ENCODE measurements around the gene CDC42BPG.

DNA sequence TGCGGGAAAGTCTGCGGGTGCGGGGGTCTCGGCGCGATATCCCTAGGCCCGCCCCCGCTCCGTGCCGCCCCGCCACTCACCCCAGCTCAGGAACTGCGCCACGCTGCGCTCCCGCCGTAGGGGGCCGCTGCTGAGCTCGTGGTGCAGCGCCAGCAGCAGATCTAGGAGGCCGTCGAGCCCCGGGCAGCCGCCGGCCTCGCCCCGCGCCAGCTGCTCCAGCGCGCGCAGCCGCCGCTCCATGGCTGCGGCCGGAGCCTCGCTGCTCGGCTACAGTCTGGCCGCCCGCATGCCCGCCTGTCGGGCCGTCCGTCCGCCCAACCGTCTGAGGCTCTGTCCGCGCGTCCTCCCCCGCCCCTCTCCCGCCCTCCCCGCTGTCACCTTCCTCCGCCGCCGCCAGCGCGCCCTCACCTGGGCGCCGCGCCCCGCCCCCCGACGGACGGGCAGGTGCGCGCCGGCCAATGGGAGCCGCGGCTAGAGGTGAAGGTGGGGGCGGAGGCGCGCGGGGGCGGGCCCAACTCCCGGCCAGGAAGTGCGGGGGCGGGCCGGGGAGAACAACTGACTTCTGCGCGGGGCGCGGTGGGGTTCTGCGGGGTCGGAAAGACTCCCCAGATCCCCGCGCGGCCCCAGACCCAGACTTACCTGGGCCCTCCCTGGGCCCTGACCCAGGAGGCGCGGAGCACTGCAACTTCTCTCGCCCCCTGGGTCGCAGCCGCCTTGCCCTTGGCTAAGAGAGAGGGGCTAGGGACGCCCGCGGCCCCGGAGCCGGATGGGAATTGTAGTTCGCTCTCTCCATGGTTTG, at the start of gene CDC42BPG:
- TF ChIP-seq EZH2 (IDR thresholded peaks at IDR 0.05; ENCODE audit: insufficient read depth, poor library complexity, severe bottlenecking) (no peak), EZH2phosphoT487 (IDR thresholded peaks at IDR 0.05; ENCODE audit: insufficient read depth, low read depth) (no peak)

Measured in GM23248 (cell line).